ENCODE results near the gene MX1. TPM values are rescaled to one million over a fixed set of nuclear protein-coding genes. Genes with fewer than 3 reads are reported as not detected.

The MX1 gene
- total RNA-seq, 1 experiment from 2014 or later: 2.0 TPM

DNA sequence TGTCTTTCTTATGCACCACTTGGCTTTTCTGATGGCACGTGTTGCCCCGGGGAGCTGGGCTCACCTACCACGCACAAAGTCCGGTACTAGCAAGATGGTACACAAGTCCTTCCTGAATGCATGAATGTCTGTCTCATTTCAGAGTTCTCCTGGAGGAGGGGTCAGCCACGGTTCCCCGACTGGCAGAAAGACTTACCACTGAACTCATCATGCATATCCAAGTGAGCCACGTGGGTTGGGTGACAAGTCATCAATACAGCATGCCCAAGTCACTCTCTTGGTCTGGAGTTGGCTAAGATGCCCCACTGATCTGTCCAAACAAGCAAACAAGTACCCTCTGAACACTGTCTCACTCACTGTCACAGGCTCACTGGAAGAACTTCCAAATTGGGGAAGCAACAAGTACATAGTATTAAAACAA lies 28.6 kb upstream of the MX1 start (continued):
- TF ChIP-seq CBX3 (IDR thresholded peaks at IDR 0.05; ENCODE audit: low read depth): no peak
- TF ChIP-seq FOSL1 (IDR thresholded peaks at IDR 0.05; ENCODE audit: low read depth): no peak
- TF ChIP-seq, protein P1, sequence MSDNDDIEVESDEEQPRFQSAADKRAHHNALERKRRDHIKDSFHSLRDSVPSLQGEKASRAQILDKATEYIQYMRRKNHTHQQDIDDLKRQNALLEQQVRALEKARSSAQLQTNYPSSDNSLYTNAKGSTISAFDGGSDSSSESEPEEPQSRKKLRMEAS (IDR thresholded peaks at IDR 0.05): no peak
- TF ChIP-seq ZNF274 (IDR thresholded peaks at IDR 0.05; ENCODE audit: low read depth, low read length): no peak
- TF ChIP-seq TCF7L2 (IDR thresholded peaks at IDR 0.05; ENCODE audit: borderline replicate concordance, extremely low read depth, insufficient read depth, insufficient read length): no peak
- TF ChIP-seq ZBTB33 (IDR thresholded peaks at IDR 0.05; ENCODE audit: extremely low read depth, insufficient replicate concordance, low read length): no peak

DNA sequence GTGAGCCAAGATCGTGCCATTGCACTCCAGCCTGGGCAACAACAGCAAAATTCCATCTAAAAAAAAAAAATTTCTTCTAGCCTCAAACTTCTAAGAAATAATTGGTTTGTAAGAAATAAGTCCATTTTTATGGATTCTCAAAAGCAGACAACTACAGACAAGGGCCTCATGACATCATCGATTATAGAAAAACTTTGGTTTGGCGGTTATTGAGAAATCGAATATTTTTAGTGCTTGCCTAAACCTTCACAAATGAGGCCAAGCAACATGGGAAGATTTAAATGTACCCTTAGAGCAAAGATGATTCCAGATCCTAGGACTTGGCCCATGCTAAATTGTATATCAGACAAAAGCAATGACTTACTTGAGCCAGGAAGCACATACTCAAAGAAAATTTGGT lies 27.8 kb upstream of the MX1 start:
- CTCF ChIA-PET: no interaction called here

More for the DNA sequence above, 27.8 kb upstream of the MX1 start:
- DNase-seq (ENCODE audit: low read depth, low spot score) (no peak), ATAC-seq (no peak)
- no peaks in the 10 kb centered on the region for H3K4me1 ChIP-seq (ENCODE audit: control insufficient read depth in 1 of 2, insufficient read depth in 2 of 2, low read length in 2 of 2)
- ChIA-PET RAD21 (ENCODE audit: low non-redundant PET in 1 of 2, low total read pairs in 2 of 2, uncharacterized antibody in 2 of 2, unreplicated experiment in 2 of 2) (no interaction called here), POLR2A (no interaction called here)
- no peaks in the 10 kb centered on the region for H3K79me2 ChIP-seq (ENCODE audit: insufficient read depth, low read length)
- no peaks in the 10 kb centered on the region for H3K9me3 ChIP-seq (ENCODE audit: control insufficient read depth in 1 of 2, insufficient read depth in 1 of 2, low read depth in 1 of 2, low read length in 2 of 2)
- H3K9ac ChIP-seq (ENCODE audit: low read length): no peak overlapping the region
- H2AFZ ChIP-seq (ENCODE audit: low read depth, low read length, poor library complexity, severe bottlenecking): no peak overlapping the region
- H3K4me2 ChIP-seq (ENCODE audit: low read length): no peak overlapping the region
- no peaks in the 10 kb centered on the region for H3K9me2 ChIP-seq (ENCODE audit: insufficient read depth)
- BruUV-seq (replicated peaks): no TSS peak
- intact Hi-C loops (cut with micrococcal nuclease): no loop called here
- TF ChIP-seq FOSL1 (IDR thresholded peaks at IDR 0.05; ENCODE audit: low read depth) (no peak), ZNF274 (IDR thresholded peaks at IDR 0.05; ENCODE audit: low read depth, low read length) (no peak), CEBPB (IDR thresholded peaks at IDR 0.05; ENCODE audit: low read depth) (no peak), YY1 (IDR thresholded peaks at IDR 0.05; ENCODE audit: extremely low read depth, insufficient replicate concordance, low read depth, low read length) (no peak), ZFX (IDR thresholded peaks at IDR 0.05) (no peak), RAD21 (IDR thresholded peaks at IDR 0.05; ENCODE audit: low read depth) (no peak), EZH2phosphoT487 (IDR thresholded peaks at IDR 0.05; ENCODE audit: borderline replicate concordance) (no peak), SP1 (IDR thresholded peaks at IDR 0.05; ENCODE audit: low read depth) (no peak), SRF (IDR thresholded peaks at IDR 0.05; ENCODE audit: low read depth) (no peak), POLR2AphosphoS5 (IDR thresholded peaks at IDR 0.05; ENCODE audit: low read depth, low read length) (no peak)
- TF ChIP-seq, protein P2, sequence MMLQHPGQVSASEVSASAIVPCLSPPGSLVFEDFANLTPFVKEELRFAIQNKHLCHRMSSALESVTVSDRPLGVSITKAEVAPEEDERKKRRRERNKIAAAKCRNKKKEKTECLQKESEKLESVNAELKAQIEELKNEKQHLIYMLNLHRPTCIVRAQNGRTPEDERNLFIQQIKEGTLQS (IDR thresholded peaks at IDR 0.05): no peak
- TF ChIP-seq, protein P1 (IDR thresholded peaks at IDR 0.05): no peak
- H4K20me1 ChIP-seq (ENCODE audit: insufficient read depth): no peaks in the 10 kb centered on the region
- peaks cover 67% of the 10 kb centered on the region for H3K27me3 ChIP-seq (ENCODE audit: insufficient read depth, low read length)
- no peak overlapping the region for H3K4me3 ChIP-seq (replicated peaks in 1 of 2; ENCODE audit: low read depth in 1 of 2, low read length in 2 of 2)
- no peaks in the 10 kb centered on the region for H3K36me3 ChIP-seq (ENCODE audit: control insufficient read depth in 1 of 2, insufficient read depth in 2 of 2, low read length in 2 of 2)
- no peak overlapping the region for H3K27ac ChIP-seq (ENCODE audit: low read depth, low read length)
